GM12892 (cell line): ENCODE data around the gene MYBBP1A.

Experiments used
- POLR2A ChIP-seq: IDR thresholded peaks from 2 replicates; pipeline ENCODE4 v1.6.1; 2011; ENCODE audit warnings: low read depth, low read length, control low read depth
- POLR2AphosphoS5 ChIP-seq: IDR thresholded peaks from 2 replicates; pipeline ENCODE4 v1.6.1; 2011; ENCODE audit warnings: low read depth, low read length, control low read depth

- TF ChIP-seq POLR2AphosphoS5 = no peak
- no peak for TF ChIP-seq POLR2A
Observed at GRCh38 chr17:4540687-4541327, 14.4 kb downstream of the MYBBP1A start.
